ENCODE results near the gene FOXN4. TPM values are rescaled to one million over a fixed set of nuclear protein-coding genes. Genes with fewer than 3 reads are reported as not detected.
"Not testable (repeated sequence)": the region's sequence is repeated elsewhere in the genome, so short reads cannot be mapped to it uniquely, and the experiment has no call there.

Gene FOXN4
- total RNA-seq, 1 donor from 2014 or later = not detected

DNA sequence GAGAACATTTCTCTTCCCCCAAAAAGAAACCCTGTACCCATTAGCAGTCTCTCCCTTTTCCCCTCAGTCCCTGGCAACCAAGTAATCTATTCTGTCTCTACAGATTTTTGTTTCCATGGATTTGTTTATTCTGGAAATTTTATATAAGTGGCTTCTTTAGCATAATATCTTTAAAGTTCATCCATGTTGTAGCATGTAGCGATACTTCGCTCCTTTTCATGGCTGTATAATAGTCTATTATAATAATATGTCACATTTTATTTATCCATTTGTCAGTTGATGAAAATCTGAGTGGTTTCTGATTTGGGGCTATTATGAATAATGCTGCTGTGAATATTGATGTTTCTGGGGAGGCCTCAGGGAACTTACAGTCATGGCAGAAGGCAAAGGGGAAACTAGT, 25.8 kb upstream of the FOXN4 start:
- Mint-ChIP-seq H3K4me3 (no peak overlapping the region), H3K9me3 (peaks cover 5% of the 10 kb centered on the region), H3K4me1 (peaks cover 15% of the 10 kb centered on the region), H3K27me3 (ENCODE audit: low read depth) (peaks cover 24% of the 10 kb centered on the region), H3K27ac (no peak overlapping the region), H3K36me3 (no peaks in the 10 kb centered on the region)
- DNase-seq (ENCODE audit: low spot score in 2 of 2, unreplicated experiment in 2 of 2) = no peak
- TF ChIP-seq, protein P1, sequence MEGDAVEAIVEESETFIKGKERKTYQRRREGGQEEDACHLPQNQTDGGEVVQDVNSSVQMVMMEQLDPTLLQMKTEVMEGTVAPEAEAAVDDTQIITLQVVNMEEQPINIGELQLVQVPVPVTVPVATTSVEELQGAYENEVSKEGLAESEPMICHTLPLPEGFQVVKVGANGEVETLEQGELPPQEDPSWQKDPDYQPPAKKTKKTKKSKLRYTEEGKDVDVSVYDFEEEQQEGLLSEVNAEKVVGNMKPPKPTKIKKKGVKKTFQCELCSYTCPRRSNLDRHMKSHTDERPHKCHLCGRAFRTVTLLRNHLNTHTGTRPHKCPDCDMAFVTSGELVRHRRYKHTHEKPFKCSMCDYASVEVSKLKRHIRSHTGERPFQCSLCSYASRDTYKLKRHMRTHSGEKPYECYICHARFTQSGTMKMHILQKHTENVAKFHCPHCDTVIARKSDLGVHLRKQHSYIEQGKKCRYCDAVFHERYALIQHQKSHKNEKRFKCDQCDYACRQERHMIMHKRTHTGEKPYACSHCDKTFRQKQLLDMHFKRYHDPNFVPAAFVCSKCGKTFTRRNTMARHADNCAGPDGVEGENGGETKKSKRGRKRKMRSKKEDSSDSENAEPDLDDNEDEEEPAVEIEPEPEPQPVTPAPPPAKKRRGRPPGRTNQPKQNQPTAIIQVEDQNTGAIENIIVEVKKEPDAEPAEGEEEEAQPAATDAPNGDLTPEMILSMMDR (IDR thresholded peaks at IDR 0.05; ENCODE audit: unreplicated experiment) = no peak

DNA sequence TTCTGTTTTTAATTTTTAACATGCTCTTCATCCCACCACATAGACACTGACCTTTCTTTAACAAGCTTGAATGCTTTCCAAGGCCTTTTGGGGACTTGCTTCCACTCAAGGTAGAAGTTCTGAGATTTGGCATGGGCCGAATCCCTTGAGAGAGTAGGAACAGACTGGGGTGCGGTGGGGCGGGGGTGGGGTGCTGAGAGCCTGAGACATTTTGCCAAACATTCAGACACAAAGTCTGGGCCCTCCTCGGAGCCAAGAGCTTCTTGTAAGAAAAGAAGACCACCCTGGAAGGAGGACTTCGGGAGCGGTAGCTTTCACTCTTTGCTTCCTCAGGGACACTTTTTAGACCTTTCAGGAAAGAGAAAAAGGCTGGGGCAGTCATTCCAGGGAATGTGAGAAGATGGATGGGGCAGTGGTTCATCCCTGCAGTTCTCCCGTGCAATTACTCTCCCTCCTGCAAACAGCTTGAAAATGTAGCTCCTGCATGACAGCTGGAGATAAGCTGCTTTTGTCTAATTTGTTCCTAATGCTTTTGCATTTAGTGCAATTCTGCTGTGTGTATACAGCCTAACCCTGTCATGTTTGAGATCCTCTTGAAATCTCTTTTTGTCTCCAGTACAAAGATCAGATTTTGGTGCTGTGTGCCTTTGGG, 22.3 kb upstream of the FOXN4 start:
- H3K4me1 Mint-ChIP-seq = peaks cover 15% of the 10 kb centered on the region
- DNase-seq (ENCODE audit: low spot score in 2 of 2, unreplicated experiment in 2 of 2) = no peak
- peaks cover 24% of the 10 kb centered on the region for H3K27me3 Mint-ChIP-seq (ENCODE audit: low read depth)
- H3K4me3 Mint-ChIP-seq = no peak overlapping the region
- H3K9me3 Mint-ChIP-seq = no peaks in the 10 kb centered on the region
- no peak overlapping the region for H3K27ac Mint-ChIP-seq
- TF ChIP-seq, protein P1 (IDR thresholded peaks at IDR 0.05; ENCODE audit: unreplicated experiment) = no peak
- H3K36me3 Mint-ChIP-seq = no peaks in the 10 kb centered on the region

DNA sequence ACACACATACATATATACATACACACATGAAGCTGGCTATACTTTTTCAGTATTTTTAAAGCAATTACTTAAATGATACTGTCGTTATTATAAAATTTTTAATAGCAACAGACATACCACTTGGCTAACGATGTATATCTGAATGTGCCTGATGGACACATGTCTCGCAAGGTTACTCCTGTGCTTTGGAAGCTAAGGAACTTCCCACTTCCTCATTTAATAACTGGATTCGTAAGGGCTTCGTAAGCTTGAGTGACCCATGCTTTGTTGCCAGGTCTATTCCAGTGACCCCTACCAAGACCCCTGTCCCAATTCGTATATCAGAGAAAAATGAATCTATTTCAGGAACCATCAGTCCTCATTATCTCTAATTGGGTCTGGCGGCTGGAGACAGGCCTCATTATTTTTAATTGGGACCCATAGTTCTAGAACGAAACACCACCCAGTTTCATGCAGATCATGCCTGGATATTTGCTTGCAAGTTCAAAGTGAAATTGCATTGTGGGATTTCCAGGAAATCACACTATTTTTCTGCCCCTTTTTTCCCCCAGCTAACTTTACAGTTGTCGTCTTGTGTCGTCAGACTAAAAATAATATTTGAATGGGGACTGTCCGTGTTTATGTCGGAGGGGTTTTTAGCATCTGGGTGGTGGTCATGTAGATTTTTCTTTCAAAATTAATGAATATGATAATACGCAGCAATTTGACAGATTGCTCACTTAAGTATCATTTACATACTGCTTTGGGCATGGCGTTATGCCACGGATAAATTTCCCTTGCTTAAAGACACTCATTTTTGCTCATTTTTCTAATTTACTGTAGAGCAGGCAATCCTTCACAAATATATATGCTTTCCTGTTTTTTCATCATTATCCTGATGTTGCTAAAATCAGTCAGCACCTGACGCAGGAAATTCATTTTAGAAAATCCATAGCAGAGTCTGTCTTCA, 21.5 kb upstream of the FOXN4 start:
- TF ChIP-seq, protein P1 (IDR thresholded peaks at IDR 0.05; ENCODE audit: unreplicated experiment) = no peak
- Mint-ChIP-seq H3K4me1 (peaks cover 15% of the 10 kb centered on the region), H3K36me3 (no peaks in the 10 kb centered on the region), H3K4me3 (no peak overlapping the region), H3K9me3 (no peaks in the 10 kb centered on the region), H3K27me3 (ENCODE audit: low read depth) (peaks cover 25% of the 10 kb centered on the region), H3K27ac (no peak overlapping the region)
- DNase-seq (ENCODE audit: low spot score in 2 of 2, unreplicated experiment in 2 of 2) = no peak

DNA sequence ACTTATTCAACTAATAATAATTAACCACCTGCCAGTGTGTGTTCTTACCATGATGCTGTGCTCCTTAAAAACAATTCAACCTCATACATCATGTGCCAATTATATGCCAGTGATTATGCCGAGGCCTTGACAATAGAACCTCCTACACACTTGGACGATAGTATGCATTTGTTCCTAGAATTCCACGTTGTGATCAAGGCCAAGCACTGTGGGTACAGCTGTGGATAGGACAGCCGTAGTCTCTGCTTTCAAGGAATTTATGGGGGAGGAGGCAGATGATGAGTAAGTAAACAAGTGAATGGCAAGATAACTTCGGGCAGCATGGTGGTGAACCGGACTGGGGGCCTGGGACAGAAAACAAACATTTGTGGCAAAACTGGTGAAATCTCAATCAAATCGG, 20.6 kb upstream of the FOXN4 start:
- H3K36me3 Mint-ChIP-seq = no peaks in the 10 kb centered on the region
- DNase-seq (ENCODE audit: low spot score in 2 of 2, unreplicated experiment in 2 of 2) = no peak
- peaks cover 30% of the 10 kb centered on the region for H3K27me3 Mint-ChIP-seq (ENCODE audit: low read depth)
- no peak overlapping the region for H3K4me3 Mint-ChIP-seq
- TF ChIP-seq, protein P1 (IDR thresholded peaks at IDR 0.05; ENCODE audit: unreplicated experiment) = no peak
- no peak overlapping the region for H3K27ac Mint-ChIP-seq
- peaks cover 15% of the 10 kb centered on the region for H3K4me1 Mint-ChIP-seq
- H3K9me3 Mint-ChIP-seq = no peaks in the 10 kb centered on the region

DNA sequence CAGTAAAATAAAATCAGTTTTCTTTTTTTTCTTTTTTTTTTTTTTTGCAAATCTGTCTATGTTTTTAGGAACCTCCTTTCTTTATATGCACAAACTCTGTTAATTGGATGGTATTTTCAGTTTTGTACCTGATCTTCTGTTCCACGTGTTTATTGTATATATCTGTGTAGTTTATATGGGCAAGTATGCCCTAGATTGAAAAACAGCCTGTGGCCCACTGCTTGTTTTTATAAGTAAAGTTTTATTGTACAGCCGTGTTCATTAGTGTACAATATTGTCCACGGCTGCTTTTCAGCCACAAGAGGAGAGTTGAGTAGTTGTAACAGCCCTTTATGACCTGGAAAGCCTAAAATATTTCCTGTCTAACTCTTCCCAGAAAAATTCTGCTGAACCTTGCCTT, 19.9 kb upstream of the FOXN4 start:
- no peak overlapping the region for H3K27ac Mint-ChIP-seq
- no peak for DNase-seq (ENCODE audit: low spot score in 2 of 2, unreplicated experiment in 2 of 2)
- no peaks in the 10 kb centered on the region for H3K36me3 Mint-ChIP-seq
- H3K4me3 Mint-ChIP-seq = no peak overlapping the region
- TF ChIP-seq, protein P1 (IDR thresholded peaks at IDR 0.05; ENCODE audit: unreplicated experiment) = no peak
- peaks cover 33% of the 10 kb centered on the region for H3K27me3 Mint-ChIP-seq (ENCODE audit: low read depth)
- H3K9me3 Mint-ChIP-seq = no peaks in the 10 kb centered on the region
- peaks cover 15% of the 10 kb centered on the region for H3K4me1 Mint-ChIP-seq

DNA sequence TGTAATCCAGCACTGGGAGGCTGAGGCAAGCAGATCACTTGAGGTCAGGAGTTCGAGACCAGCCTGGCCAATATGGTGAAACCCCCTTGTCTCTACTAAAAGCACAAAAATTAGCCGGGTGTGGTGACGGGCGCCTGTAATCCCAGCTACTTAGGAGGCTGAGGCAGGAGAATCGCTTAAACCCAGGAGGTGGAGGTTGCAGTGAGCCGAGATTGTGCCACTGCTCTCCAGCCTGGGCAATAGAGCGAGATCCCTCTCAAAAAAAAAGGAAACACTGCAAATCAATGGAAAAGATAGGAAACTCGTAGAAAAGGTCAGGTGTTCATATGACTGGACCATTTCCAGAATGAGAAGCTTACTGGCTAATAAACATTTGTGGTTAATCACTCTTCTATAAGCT, 12.2 kb upstream of the FOXN4 start:
- H3K4me3 Mint-ChIP-seq; H3K9me3 Mint-ChIP-seq; DNase-seq (ENCODE audit: low spot score in 2 of 2, unreplicated experiment in 2 of 2); H3K27ac Mint-ChIP-seq; H3K4me1 Mint-ChIP-seq; H3K36me3 Mint-ChIP-seq: not testable (repeated sequence)
- H3K27me3 Mint-ChIP-seq (ENCODE audit: low read depth) = peaks cover 88% of the 10 kb centered on the region
